Endometrium (tissue), 2 donors: ENCODE measurements around the gene GALNT2.

Experiments used
- FAIRE-seq: peaks from 2 replicates; lab custom pipeline; 2012; peaks lifted over from hg19 to GRCh38; lab: Jason Lieb, UNC
- donor health status: control.
- donor health status: control.

Gene GALNT2

DNA sequence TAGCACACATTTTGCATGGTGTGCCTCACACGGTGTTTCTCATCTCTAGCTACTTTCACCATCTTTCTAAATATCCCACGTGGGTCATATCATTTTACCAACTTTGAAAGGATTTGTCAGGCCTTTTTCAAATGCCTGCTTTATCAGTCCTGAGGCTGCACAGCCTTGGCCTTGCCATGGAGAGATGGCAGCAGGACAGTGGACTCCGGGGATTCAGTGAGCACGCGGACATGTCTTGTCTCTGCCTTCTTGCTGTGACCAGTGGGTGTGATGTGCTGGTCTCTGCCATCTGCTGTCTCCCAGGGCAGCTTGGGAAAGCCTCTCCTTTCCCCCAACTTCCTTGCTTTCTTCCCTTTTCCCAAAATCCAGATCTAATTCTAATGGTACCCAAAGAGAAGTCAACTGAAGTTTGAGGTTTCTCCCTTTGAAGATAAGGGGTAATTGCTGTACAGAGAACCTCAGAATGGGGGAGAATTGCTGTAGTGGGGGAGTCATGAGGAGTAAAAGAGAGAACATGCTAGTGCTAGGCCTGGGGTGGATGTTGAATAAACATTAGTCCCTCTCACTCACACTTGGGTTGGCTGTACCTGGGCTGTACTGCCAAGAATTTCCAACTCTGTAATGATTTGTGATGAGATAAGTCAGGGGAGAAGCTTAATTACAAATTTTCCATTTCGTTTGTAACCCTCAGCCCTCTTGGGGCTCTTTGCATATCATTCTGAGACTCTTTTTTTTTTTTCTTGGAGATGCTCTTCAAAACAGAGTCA lies 99.5 kb downstream of the GALNT2 start:
- no peak for FAIRE-seq

DNA sequence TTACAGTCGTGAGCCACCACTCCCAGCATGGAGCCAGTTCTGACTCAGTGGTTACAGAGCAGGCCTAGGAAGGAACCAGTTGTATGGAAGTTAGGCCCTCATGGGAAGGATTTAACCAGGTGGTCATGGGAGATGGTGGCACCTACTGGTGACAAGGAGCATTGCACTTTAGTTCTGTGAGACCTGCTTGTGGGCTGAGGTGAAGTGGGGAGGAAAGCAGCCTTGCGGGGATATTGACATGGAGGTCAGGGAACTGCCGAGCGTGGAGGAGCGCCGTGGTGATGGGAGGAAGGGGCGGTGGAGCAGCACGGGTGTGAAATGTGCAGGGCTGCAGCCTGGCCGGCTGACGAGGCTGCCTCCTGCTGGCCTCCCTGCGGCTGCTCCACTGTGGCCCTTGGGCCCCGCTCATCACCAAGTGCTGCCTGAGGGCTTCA lies 100.4 kb downstream of the GALNT2 start:
- no peak for FAIRE-seq

DNA sequence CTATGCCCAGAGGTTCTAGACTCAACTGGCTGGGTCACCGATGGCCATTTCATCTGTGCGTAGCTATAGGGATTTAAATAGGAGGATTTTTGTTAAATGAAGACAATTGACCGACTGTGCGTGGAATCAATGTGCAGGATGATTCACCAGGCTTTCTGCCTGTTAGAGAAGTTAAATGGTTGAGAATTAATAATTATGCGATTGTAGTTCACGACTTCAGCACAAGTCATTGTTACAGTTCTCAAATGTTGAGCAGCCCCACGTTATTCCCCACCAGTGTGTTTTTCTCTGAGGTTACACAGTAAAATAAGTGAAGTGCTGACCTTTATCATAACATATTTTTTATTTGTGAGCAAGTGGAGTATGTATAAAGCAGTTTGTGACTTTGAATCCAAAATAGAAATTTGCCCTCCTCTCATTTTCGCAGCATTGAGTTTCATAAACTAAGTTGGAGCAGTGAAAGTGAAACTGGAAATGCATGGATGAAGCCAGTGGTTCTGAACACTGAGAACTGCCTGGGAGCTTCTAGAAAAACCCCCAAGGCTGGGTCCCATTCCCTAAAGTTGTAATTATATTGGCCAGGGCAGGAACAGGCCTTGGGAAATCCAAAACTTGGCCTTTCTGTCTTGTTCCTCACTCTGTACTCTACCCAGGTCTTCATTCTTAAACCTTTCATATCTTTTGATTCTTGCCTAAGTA lies 102.6 kb downstream of the GALNT2 start:
- no peak for FAIRE-seq

DNA sequence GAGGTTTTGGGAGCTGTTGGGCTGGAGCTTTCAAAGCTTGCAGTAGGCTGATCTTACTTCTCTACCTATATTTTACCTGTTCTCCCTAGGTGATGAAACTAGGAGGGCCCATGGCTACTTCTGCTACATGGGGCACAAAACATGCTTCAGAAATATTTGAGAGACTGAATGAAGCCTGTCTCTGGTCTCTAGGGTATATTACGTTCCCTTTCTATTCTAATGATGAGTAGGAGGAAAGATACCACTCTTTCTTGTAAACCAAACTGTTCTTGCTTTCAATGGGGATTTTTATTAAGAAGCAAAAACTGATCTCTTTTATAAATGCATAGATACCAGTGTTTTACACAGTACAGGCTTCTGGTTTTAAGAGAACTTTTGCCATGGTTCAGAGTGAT lies 103.1 kb downstream of the GALNT2 start:
- FAIRE-seq: no peak

DNA sequence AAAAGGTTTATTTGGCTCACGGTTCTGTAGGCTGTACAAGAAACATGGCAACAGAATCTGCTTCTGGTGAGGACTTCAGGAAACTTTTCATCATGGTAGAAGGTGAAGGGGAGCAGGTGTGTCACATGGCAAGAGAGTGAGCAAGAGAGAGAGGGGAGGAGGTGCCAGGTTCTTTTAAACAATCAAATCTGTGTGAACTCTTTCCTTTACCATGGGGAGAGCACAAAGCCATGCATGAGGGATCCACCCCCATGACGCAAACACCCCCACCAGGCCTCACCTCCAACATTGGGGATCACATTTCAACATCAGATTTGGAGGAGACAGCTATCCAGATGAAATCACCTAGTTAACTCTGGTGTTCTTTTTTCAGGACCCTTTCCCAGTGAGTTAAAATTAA lies 103.6 kb downstream of the GALNT2 start:
- no peak for FAIRE-seq

DNA sequence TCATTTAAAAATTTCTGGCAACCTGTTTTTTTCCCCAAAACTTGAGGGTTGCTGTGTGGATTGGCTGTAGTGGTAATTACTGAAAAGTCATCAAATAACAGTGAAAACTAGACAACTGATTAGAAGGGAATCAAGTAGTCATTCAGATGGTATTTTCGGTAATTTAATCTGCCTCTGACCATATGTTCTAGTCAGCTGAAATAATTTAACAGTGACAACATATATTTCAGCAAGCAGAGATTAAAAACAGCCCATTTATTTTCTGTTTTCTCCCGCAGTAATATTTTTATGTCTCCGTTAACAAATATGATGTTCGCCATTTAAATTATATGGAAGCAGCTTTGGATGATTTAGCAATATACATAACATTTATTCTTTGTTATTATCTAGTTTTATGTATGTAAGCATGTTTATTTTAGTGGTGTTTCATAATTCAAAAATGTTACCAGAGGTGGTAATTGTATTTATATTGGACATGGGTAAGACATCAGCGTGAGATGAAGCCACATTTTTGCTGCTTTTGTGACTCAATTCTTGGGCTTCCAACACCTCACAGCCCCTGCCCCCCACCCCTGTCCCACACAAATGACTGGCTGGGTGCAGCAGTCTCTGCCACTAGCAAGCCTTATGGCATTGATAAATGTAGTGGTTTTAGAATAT lies 104.4 kb downstream of the GALNT2 start:
- FAIRE-seq: no peak

DNA sequence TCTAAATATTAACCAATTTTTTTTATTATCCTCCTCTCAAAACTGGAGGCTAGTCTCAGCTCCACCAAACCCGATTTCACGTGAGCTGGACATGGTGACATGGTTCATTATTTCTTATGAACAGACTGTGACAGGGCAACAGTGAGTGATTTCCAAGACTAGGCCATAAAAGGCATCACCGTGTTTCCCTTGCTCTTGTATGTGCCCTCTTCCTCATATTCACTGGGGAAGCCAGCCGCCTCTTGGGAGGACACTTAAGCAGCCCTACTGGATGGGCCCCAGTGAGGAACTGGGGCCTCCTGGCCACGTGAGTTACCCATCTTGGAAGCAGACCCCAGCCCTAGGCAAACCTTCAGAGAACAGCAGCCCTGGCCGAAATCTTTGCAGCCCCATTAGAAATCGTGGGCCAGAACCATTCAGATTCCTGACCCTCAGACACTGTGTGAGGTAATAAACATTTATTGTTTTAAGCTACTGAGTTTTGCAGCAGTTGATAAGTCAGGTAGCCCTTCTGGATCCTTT lies 105.0 kb downstream of the GALNT2 start:
- FAIRE-seq: no peak

DNA sequence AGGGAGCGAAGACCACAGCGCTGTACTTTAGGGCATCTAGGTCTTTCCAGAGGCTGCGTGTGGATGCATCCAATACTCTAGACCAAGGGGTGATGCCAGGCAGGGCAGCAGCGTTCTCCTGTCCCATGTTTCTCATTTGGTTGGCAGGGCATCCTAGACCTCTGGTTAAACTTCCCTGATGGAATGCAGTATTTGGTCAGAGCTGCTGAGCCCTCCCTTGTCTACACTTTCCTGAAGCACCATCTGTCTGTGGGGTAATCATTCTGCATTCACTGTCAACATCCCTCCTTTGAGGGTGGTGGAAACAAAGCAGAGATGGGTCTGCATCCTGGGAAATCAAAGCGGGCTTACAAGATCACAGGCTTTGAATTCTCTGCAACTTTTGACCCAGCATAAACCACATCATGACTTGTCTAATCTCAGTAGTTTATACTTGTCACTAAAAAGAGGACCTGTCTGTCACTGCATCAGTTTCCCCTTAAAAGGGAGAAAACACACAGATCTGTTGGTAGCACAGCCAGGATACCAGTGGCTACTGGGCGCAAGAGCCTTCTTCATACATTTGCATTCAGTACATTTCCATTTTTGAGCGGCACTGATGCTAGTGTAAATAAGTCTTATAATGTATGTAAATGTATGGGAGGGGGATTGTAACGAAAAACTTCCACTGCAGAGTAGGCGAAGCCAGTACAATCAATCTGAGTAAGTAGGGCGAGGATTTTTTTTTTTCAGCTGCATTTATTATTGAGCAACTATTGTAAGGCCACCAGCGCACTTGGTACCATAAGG lies 106.3 kb downstream of the GALNT2 start:
- FAIRE-seq: no peak

DNA sequence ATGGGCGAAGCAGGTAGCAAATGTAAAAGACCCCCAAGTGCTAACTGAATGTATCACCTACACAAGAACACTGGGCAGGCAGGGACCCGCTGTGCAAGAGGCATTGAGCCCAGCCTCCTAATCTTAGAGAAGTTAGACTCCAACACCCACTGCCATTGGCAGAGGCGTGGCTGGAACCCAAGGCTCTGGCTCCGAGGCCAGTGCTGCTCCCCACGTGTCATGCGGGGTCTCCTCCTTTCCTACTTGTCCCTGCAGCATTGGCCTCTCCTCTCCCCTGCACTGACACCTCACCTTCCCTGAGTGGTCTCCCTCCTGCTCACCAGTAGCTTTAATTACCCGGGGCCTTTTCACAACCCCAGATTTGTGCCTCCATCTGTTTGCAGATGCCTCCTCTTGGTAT lies 107.0 kb downstream of the GALNT2 start:
- FAIRE-seq: no peak

DNA sequence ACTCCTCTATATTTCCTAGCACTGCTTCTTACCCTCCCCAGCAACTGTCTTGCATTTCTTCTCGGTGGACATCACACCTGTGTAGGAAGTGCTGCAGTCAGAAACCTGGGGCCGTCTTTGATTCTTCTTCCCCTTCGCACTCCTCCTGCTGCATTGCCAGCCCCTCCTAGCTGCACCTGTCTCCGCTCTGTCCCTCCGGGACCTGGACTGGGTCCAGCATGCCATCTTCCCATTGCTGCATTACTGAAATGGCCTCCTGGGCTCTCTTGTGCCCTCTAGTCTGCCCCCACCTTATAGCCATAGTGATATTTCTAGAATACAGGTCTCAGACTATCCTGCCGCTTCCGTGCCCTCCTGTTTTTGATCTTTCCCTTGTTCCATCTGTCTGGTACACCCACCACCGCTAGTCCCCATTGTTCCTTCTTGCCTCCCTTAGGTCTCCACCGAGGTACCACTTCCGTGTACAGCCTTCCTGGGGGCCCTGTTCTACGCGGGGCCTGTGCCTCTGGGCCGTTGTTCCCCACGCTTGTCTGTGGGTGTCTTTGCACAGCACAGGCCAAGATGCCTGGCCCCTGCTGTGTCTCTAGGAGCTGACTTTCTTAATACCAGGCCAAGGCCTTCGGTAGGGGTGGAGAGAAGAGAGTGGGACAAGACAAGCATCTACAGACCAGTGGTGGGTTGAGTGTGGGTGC lies 107.6 kb downstream of the GALNT2 start:
- FAIRE-seq: no peak

DNA sequence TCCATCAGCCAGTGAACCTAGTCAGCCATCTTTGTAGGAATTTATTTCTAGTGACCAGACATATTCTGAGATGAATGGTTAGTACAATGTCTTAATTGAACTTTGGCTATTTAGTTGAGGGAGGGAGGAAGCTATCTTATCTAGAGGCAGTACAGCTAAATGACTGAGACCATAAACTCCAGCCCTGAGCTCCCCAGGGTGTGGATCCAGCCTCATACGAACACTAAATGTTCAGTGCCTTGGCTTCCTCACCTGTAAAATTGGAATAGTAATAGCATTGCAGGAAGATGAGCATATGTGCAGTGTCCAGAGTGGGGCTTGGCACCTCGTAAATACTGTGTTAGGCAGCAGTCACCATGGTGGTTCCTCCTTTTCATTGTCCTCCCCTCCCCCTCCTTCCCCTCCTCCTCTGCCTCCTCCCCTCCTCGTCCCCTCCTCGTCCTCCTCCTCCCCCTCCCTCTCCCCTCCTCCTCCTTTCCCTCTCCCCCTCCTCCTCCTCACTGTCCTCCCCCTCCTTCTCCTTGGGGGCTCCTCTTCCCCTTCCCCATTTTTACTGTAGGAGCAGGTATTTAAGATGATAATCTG lies 108.2 kb downstream of the GALNT2 start:
- no peak for FAIRE-seq

DNA sequence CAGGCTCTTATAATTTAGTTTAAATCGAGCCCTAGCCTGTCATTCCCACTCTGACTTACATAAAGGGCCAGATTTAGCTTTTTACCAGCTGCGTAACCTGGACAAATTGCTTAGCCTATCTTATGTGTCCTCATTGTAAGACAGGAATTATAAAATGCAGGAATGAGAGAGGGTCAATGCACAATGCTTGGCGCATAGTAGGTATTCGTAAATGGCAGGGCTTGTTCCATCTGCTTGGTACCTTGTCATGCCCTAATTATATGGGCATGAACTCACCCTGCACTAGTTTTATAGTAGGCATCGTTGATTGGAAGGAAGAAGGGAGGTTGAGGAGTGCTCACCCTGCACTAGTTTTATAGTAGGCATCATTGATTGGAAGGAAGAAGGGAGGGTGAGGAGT lies 108.8 kb downstream of the GALNT2 start:
- FAIRE-seq: no peak

DNA sequence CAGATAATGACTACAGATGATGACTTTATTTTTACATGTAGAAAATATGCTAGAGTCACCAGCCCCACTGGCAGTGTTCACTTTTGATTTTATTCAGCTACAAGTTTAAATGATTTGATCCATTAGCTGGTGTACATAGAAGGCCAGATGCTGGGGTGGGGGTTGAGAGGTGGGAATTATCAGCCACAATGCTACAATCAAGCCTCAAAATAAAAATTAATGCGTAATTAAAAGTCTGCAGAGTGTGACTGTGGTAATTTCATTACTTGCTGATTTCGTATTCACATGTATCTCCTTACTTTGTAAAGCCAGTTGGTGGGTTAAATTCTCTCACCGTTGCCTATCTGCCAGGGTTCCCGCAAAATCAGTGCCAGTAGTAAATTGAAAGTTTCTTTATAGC lies 109.3 kb downstream of the GALNT2 start:
- FAIRE-seq: no peak

DNA sequence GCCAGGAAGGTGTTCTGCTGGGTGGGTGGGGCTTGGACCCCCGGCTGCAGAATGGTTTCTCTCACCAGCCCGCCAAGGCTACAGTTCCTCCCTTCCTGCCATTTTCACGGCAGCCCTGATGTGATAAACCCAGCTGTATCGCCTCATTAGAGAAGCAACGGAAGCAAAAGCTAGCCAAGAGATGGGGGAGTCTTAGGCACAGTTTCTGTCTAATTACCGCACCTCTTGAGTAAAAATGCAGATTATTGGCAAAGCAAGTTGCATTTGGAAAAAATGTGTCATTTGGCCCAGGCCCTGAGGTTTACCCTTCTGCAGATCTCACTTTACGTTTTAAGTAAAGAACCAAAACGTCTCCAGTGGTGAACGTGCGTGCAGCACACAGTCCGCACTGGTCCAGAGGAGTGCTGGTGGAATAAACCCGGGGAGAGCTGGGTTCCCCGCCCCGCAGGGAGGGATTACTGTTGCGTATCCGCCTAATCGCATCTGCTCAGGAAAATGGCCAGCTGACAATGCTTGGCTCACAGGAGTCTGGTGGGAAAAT lies 109.9 kb downstream of the GALNT2 start:
- FAIRE-seq: no peak

DNA sequence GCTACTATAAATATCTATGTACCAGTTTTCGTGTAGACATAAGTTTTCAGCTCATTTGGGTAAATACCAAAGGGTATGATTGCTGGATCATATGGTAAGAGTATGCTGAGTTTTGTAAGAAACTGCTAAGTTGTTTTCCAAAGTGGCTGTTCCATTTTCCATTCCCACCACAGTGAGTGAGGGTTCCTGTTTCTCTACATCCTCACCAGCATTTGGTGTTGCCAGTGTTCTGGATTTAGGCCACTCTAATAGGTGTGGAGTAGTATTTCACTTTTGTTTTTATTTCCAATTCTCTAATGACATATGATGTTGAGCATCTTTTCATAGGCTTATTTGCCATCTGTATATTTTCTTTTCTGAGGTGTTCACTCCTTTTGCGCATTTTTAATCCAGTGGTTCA lies 112.2 kb downstream of the GALNT2 start:
- no peak for FAIRE-seq

DNA sequence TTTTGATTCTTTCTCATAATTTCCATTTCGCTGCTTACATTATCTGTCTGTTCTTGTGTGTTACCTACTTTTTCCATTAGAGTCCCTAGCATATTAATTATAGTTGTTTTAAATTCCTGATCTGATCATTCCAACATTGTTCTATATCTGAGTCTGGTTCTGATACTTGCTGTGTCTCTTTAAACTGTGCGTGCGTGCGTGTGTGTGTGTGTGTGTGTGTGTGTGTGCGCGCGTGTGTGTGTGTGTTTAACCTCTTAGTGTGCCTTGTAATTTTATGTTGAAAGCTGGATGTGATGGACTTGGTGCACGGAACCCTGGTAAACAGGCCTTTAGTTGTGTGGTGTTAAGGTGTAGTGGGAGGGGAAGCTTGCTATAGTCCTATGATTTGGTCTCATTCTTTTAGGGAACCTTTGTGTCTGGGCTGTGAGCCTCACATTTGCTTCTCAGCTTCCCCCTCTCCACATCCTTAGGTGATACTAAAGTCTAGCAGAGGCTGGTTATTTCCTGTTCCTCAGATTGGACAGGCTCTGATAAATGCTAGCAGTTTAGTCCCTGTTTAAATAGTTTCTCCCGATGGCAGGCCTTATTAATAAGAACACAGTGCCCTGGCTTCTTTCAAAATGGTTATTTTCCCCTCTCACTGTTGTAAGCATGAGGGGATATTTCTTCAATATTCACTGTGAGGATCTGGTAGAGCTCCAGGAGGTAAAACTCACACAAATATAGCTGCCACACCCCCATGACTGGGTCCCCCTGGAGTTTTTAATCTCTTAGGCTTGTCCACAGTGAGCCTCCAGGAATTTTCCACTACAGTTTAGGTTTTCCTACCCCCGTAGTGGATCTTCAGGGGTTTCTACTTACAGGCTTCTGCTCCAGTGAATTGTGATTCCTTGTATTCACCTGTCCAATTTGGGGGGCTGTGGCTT lies 118.3 kb downstream of the GALNT2 start:
- no peak for FAIRE-seq

DNA sequence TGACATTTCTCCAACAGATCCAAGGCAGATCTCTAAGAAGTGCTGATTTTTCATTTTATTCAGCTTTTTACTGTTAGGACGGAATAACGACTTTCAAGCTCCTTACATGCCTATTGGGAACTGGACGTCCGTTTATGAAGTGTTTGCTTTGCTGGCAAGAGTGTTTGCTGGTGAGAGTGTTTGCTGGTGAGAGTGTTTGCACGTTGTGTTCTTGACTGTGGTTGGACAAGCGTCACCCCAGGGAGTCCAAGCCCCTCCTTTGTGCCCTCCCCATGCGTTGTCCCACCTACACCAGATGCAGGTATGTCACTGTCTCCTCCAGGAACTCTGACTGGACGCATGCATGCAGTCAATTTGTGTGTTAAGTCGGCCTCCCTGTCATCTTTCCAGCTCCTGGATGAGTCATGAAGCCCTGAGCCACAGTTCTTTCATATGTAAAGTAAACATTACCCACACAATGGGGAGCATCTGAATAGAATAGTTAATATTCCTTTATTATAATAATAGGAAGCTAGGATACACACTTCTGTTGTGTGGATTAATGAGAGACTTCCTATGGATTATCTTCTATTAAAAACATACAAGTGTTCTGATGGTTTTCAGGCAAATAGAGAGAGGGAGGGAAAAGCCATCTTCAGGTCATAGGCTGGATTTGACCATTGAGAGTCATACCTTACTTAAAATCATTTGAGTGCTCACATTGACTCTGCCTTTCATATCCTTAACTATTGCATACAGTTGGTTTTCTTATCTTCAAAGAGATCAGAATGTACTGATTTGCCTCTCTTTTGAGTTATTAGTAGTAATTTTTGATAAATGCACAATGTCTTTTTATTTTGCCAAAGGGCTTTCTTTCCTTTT lies 119.2 kb downstream of the GALNT2 start:
- no peak for FAIRE-seq

DNA sequence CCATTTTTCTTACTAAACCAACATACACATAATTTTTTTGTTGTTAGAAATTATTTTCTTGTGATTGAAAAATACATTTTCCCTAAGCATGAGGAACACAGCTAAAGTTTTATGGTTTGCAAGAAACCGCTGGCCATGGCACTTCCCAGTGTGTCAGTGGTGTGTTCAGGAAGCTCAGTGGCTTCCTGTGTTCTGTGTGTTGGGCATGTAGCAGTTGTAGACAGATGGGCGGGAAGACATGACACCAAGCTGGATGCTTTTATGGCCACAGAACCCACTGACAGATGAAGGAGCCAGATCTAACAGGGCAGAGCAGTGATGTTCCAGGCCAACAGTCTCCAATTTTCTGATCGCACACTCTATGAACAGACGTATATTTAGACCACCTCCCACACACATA lies 119.8 kb downstream of the GALNT2 start:
- no peak for FAIRE-seq

DNA sequence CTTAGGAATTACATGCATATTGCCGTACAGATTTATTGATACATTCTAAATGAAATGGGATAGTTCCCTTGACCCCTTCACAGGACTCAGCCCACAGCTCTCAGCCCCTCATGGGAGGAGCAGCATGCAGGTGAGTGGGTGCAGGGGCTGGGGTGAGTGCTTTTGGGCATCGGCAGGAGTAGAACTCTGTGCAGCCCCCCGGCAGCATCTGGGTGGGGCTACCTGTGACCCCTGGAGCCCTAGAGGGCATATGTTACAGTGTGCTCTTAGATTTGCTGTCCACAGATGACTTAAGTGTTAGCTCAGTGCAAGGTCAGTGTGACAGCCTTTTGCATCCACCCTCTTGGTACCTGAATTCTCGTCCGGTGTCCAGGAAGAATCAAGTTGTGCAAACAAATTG lies 120.3 kb downstream of the GALNT2 start:
- FAIRE-seq: no peak
